GM12872 (cell line): ENCODE results near the gene CCDC90B.

Experiments
- TF ChIP-seq, protein P1 (sequence below): IDR thresholded peaks from 3 replicates; pipeline ENCODE4 v1.5.1; 2011; ENCODE audit warnings: low read depth, mild to moderate bottlenecking, low read length, moderate library complexity; ENCODE audit not compliant: insufficient read depth

The CCDC90B gene

GRCh38 chr11:83299681-83300080 lies 13.5 kb upstream of the CCDC90B start:
- TF ChIP-seq, protein P1, sequence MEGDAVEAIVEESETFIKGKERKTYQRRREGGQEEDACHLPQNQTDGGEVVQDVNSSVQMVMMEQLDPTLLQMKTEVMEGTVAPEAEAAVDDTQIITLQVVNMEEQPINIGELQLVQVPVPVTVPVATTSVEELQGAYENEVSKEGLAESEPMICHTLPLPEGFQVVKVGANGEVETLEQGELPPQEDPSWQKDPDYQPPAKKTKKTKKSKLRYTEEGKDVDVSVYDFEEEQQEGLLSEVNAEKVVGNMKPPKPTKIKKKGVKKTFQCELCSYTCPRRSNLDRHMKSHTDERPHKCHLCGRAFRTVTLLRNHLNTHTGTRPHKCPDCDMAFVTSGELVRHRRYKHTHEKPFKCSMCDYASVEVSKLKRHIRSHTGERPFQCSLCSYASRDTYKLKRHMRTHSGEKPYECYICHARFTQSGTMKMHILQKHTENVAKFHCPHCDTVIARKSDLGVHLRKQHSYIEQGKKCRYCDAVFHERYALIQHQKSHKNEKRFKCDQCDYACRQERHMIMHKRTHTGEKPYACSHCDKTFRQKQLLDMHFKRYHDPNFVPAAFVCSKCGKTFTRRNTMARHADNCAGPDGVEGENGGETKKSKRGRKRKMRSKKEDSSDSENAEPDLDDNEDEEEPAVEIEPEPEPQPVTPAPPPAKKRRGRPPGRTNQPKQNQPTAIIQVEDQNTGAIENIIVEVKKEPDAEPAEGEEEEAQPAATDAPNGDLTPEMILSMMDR = no peak

DNA sequence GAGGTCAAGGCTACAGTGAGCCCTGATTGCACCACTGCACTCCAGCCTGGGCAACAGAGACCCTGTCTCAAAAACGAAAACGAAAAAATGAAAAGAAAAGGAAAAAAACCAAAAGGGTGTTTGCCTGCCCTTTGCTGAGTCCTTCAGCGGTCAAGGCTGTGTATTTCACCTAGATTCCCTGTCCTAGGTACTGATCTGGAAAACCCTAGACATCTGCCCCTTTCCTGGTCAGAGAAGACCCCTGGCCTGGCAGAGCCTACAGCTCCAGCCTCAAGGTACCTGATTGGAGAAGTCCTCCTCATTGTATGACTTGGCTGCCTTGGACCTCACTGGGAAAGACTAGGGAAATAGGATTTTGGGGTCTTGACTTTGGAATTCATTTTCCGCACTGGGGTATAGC lies 8.0 kb upstream of the CCDC90B start:
- TF ChIP-seq, protein P1 = no peak

DNA sequence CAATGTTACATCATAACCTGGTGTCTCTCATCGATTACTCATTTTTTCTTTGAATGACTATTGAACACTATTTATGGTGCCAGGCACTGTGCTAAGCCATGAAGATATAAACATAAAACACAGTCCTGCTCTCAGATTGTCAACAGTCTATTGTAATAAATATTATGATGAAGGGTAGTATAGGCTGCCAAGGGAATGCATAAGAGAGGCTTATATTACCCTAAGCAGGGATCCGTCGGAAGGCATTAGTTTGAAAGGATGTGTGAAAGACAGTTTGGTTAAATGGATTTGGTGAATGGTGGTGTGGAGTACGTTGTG lies 7.2 kb upstream of the CCDC90B start:
- TF ChIP-seq, protein P1 = no peak

GRCh38 chr11:83292709-83293456 lies 6.7 kb upstream of the CCDC90B start:
- TF ChIP-seq, protein P1 = peak; percentile 84

DNA sequence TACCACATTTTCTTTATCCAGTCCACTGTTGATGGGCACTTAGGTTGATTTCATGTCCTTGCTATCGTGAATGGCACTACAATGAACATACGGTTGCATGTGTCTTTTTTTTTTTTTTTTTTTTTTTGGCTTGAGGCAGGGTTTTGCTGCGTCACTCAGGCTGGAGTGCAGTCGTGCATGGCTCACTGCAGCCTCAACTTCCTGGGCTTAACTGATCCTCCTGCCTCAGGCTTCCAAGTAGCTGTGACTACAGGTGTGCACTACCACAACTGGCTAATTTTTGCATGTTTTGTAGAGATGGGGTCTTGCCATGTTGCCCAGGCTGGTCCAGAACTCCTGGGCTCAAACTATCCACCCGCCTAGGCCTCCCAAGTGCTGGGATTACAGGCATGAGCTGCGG lies 1.5 kb upstream of the CCDC90B start:
- TF ChIP-seq, protein P1 = no peak

DNA sequence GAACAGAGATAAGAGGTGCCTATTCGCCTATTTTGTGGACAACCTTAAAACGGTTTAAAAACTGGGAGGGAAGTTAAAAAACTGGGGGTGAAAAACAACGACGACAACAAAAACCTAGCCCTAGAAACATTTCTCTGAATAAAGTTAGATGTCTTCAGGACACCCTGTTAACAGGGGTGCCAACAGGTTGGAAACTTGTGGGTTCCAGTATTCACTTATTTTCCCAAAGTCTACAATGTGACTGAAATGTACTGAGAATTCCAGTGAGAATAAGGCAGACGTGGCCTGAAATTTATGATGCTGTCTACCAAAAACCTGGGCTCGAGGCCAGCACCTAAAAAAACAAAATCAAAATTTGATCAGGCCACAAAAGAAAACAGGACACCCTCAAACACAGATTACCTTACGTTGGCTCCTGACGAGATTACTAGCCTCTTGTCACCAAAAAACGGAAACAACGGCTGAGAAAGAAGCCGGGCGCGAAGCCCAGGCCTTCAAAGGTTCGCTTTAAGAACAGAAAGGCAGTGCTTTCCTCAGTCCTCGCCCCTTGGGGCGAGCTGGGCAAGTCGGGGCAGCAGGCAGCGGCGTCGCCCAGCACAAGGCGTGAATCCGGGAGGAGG lies 906 bp downstream of the CCDC90B start:
- TF ChIP-seq, protein P1 = no peak

DNA sequence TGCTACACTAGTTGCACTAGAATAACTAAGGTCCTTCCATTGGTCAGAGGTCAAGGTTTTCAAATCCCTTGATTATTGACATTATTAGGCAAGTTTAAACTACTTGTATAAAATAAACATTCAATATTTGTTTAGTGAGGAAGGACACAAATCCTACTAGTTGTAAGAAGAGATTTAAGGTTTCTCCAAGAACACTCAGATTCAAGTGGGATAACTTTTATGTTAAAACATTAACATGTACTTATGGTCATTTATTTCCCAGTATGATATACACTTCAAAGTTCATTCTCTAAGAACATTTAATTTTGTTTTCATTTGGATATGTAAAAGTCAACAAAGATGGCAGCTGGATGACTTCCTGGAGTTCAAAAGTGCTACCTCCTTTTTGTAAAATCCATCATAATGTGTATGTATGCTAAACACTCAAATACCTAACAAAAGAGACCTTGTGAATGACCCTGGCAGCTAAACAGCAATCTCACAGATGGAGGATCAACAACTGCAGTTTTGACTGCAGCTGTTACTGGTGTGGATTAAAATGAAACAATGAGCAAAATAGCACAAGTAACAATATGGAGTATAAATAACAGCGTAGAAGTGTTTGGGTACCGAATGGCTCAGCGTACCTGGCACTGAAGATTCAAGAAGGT lies 1.5 kb downstream of the CCDC90B start:
- TF ChIP-seq, protein P1 = no peak
